Measurements from ENCODE around the gene KRTAP10-10. TPM values are rescaled to one million over a fixed set of nuclear protein-coding genes. Genes with fewer than 3 reads are reported as not detected.
A peak's percentile ranks its signal among the peaks of the same experiment; 100 is the strongest.

The KRTAP10-10 gene
- total RNA-seq, 1 donor from 2014 or later = not detected

GRCh38 chr21:44648557-44649311, 11.6 kb downstream of the KRTAP10-10 start:
- Histone ChIP-seq H3K4me3 (ENCODE audit: low read depth, low read length) (no peak overlapping the region), H3K36me3 (ENCODE audit: control insufficient read depth, insufficient read depth, low read length) (no peaks in the 10 kb centered on the region), H3K27me3 (ENCODE audit: control insufficient read depth, insufficient read depth, low read length) (no peaks in the 10 kb centered on the region)
- FAIRE-seq (no peak), DNase-seq (ENCODE audit: low read depth) (no peak)
- TF ChIP-seq CTCF (IDR thresholded peaks at IDR 0.05; ENCODE audit: insufficient read depth, low read length, severe bottlenecking) = no peak

GRCh38 chr21:44649521-44650100, 12.5 kb downstream of the KRTAP10-10 start:
- H3K27me3 ChIP-seq (ENCODE audit: control insufficient read depth, insufficient read depth, low read length) = no peaks in the 10 kb centered on the region
- FAIRE-seq = no peak

GRCh38 chr21:44650265-44650972, 13.3 kb downstream of the KRTAP10-10 start:
- Histone ChIP-seq H3K27me3 (ENCODE audit: control insufficient read depth, insufficient read depth, low read length) (no peaks in the 10 kb centered on the region), H3K36me3 (ENCODE audit: control insufficient read depth, insufficient read depth, low read length) (no peaks in the 10 kb centered on the region), H3K4me3 (ENCODE audit: low read depth, low read length) (no peak overlapping the region)
- no peak for TF ChIP-seq CTCF (IDR thresholded peaks at IDR 0.05; ENCODE audit: insufficient read depth, low read length, severe bottlenecking)
- FAIRE-seq (no peak), DNase-seq (ENCODE audit: low read depth) (no peak)

More at GRCh38 chr21:44649521-44650100, 12.5 kb downstream of the KRTAP10-10 start:
- H3K4me3 ChIP-seq (ENCODE audit: low read depth, low read length) = no peak overlapping the region
- no peak for DNase-seq (ENCODE audit: low read depth)
- H3K36me3 ChIP-seq (ENCODE audit: control insufficient read depth, insufficient read depth, low read length) = no peaks in the 10 kb centered on the region
- no peak for TF ChIP-seq CTCF (IDR thresholded peaks at IDR 0.05; ENCODE audit: insufficient read depth, low read length, severe bottlenecking)

- Histone ChIP-seq H3K27me3 (ENCODE audit: control insufficient read depth, insufficient read depth, low read length) (no peaks in the 10 kb centered on the region), H3K36me3 (ENCODE audit: control insufficient read depth, insufficient read depth, low read length) (no peaks in the 10 kb centered on the region), H3K4me3 (ENCODE audit: low read depth, low read length) (no peak overlapping the region)
- no peak for TF ChIP-seq CTCF (IDR thresholded peaks at IDR 0.05; ENCODE audit: insufficient read depth, low read length, severe bottlenecking)
- FAIRE-seq (peak; percentile 36), DNase-seq (ENCODE audit: low read depth) (no peak)
Measured at GRCh38 chr21:44650973-44651675, 14.0 kb downstream of the KRTAP10-10 start.

- no peak for TF ChIP-seq CTCF (IDR thresholded peaks at IDR 0.05; ENCODE audit: insufficient read depth, low read length, severe bottlenecking)
- no peak for FAIRE-seq
- H3K27me3 ChIP-seq (ENCODE audit: control insufficient read depth, insufficient read depth, low read length) = no peaks in the 10 kb centered on the region
- no peak overlapping the region for H3K4me3 ChIP-seq (ENCODE audit: low read depth, low read length)
- DNase-seq (ENCODE audit: low read depth) = no peak
- H3K36me3 ChIP-seq (ENCODE audit: control insufficient read depth, insufficient read depth, low read length) = no peaks in the 10 kb centered on the region
Measured at GRCh38 chr21:44653123-44653522, 16.0 kb downstream of the KRTAP10-10 start.

All from bronchial epithelial cell (primary cell).